ENCODE measurements around the gene KCTD8. TPM values are rescaled to one million over a fixed set of nuclear protein-coding genes. Genes with fewer than 3 reads are reported as not detected.

KCTD8 gene
- total RNA-seq, 6 experiments from 2014 or later: not detected

DNA sequence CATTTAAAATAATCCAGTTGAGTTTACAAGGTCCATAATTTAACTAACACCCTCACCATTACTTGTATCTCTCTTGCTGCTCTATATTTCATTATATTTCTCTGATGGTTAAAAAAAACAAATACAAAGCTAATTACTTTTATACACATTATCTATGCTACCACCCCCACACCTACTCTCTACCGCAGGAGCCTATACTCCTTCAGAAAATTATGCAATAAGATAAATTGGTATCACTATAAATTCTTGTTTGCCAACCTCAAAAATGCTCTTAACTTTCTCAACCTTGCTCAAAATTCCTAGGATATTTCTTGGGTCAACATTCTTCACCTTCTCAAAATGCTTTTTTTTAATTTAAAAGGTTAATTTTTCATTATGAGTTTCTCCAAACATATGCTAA, 282.7 kb downstream of the KCTD8 start:
- Histone ChIP-seq H3K27me3 (no peaks in the 10 kb centered on the region), H3K4me3 (no peak overlapping the region), H3K4me1 (no peaks in the 10 kb centered on the region), H3K27ac (no peak overlapping the region), H3K9me3 (no peaks in the 10 kb centered on the region), H3K36me3 (no peaks in the 10 kb centered on the region)
- DNase-seq (no peak), ATAC-seq (no peak)
- intact Hi-C loops (cut with DNase I): no loop called here
- WGBS (ENCODE audit: insufficient coverage, low coverage, low lambda C conversion rate, missing lambda C conversion rate): 82% methylated on average over 1 of the region's 1 CpG
- TF ChIP-seq CTCF (IDR thresholded peaks at IDR 0.05) (no peak), POLR2A (IDR thresholded peaks at IDR 0.05) (no peak)

GRCh38 chr4:44162538-44163270, 285.9 kb downstream of the KCTD8 start:
- no peaks in the 10 kb centered on the region for H3K27me3 ChIP-seq
- TF ChIP-seq POLR2A (IDR thresholded peaks at IDR 0.05) (no peak), CTCF (IDR thresholded peaks at IDR 0.05) (no peak)
- H3K9me3 ChIP-seq: no peaks in the 10 kb centered on the region
- H3K4me3 ChIP-seq: no peak overlapping the region
- ATAC-seq: no peak
- intact Hi-C loops (cut with DNase I): no loop called here
- H3K4me1 ChIP-seq: no peaks in the 10 kb centered on the region
- WGBS (ENCODE audit: insufficient coverage, low coverage, low lambda C conversion rate, missing lambda C conversion rate): 25% methylated on average over 2 of the region's 2 CpGs
- no peaks in the 10 kb centered on the region for H3K36me3 ChIP-seq
- no peak overlapping the region for H3K27ac ChIP-seq
- DNase-seq: no peak

GRCh38 chr4:44161756-44162155, 286.9 kb downstream of the KCTD8 start:
- DNase-seq (no peak), ATAC-seq (no peak)
- 39% methylated on average over 3 of the region's 3 CpGs for WGBS (ENCODE audit: insufficient coverage, low coverage, low lambda C conversion rate, missing lambda C conversion rate)
- TF ChIP-seq POLR2A (IDR thresholded peaks at IDR 0.05) (no peak), CTCF (IDR thresholded peaks at IDR 0.05) (no peak)
- Histone ChIP-seq H3K4me3 (no peak overlapping the region), H3K9me3 (no peaks in the 10 kb centered on the region), H3K27me3 (no peaks in the 10 kb centered on the region), H3K4me1 (no peaks in the 10 kb centered on the region), H3K36me3 (no peaks in the 10 kb centered on the region), H3K27ac (no peak overlapping the region)
- intact Hi-C loops (cut with DNase I): no loop called here

GRCh38 chr4:44160776-44161367, 287.7 kb downstream of the KCTD8 start:
- H3K36me3 ChIP-seq: no peaks in the 10 kb centered on the region
- no peak overlapping the region for H3K4me3 ChIP-seq
- no peak overlapping the region for H3K27ac ChIP-seq
- no peak for DNase-seq
- H3K9me3 ChIP-seq: no peaks in the 10 kb centered on the region
- 57% methylated on average over 4 of the region's 4 CpGs for WGBS (ENCODE audit: insufficient coverage, low coverage, low lambda C conversion rate, missing lambda C conversion rate)
- no peaks in the 10 kb centered on the region for H3K4me1 ChIP-seq
- no peak for ATAC-seq
- no peaks in the 10 kb centered on the region for H3K27me3 ChIP-seq
- intact Hi-C loops (cut with DNase I): no loop called here
- TF ChIP-seq CTCF (IDR thresholded peaks at IDR 0.05): no peak
- TF ChIP-seq POLR2A (IDR thresholded peaks at IDR 0.05): no peak

Data from right lobe of liver (tissue), 6 donors.